HG03558 (cell line): ENCODE results near the gene TPM3.
A peak's percentile ranks its signal among the peaks of the same experiment; 100 is the strongest.
"Not testable (repeated sequence)": the region's sequence is repeated elsewhere in the genome, so short reads cannot be mapped to it uniquely, and the experiment has no call there.

Experiments used
- ATAC-seq: cut with Tn5 transposase; IDR thresholded peaks from one replicate; pipeline ENCODE4 v1.9.1; 2021; ENCODE audit warnings: moderate number of reproducible peaks; ENCODE audit not compliant: unreplicated experiment; ENCODE audit errors: extremely low read depth

TPM3 gene

GRCh38 chr1:154191990-154192461, at the start of gene TPM3:
TSS of gene TPM3 (minus strand) at chr1:154192100. CDS start at chr1:154192018, 82 bp downstream.
- no peak for ATAC-seq

- no peak for ATAC-seq
These were observed 48.5 kb upstream of the TPM3 start for GRCh38 chr1:154240294-154240833.

GRCh38 chr1:154239491-154239890, 47.6 kb upstream of the TPM3 start:
- ATAC-seq = no peak

DNA sequence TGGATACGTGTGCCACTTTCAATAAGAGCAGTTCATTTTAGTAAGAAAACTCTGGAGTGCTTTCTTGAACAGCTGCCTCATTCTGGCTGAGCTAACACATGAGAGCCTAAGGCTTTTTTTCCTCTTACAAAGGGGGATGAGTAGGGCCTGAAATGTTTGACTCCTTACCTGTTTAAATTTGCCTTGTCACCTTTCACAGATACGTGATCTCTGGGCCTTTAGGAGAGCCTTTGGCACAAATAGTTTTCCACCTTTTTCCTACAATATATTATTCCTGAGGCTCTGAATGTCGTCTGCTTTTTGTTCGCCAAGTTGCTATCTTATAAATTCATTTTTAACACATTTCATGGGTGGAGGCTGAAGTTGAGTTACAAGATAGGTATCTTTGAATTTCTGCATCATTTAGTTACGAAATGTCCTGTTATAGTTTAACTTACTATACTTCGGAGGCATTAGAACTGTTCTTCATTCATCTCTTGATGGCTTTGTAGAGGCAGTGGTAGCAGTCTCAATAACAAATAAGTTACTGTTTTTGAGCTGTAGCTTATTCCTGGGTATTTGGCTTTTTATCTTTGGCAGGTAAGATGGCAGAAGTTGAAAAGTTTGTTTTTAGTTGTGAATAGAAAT, 46.1 kb upstream of the TPM3 start:
- ATAC-seq = no peak

DNA sequence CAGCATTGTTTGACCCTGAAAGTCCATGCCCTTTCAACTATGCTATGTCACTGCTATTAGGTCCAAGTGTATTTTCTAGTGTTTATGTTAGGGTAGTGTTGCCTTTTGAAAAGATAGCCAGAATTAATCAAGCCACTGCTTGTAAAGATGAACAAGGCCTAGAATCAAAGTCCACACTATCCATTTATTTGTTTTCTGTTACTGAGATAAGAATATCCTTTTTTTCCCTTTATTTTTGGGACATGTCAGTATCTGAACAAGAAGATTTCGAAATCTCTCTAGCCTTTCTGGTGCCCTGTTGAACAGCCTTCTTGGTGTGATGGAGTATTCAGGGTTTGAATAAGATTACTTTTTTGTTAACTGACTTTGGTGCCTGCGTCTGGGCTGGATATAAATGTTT, 45.5 kb upstream of the TPM3 start:
- ATAC-seq = no peak

DNA sequence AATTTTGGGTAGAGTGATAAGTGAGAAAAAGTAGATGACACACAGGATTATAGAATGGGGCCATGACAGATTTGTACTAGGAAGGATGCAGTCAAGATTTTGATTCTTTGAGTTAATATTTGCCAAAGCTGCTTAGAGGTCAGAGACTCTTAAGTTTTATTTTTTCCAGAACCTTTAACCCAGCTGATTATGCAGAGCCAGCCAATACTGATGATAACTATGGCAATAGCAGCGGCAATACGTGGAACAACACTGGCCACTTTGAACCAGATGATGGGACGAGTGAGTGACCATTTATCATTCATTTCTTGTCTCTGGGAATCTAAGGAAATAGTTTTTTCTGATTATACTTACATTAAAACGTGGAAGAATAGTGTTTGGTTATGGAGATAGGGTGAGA, 45.0 kb upstream of the TPM3 start:
- no peak for ATAC-seq

GRCh38 chr1:154233127-154233526, 41.2 kb upstream of the TPM3 start:
- not testable (repeated sequence) for ATAC-seq

DNA sequence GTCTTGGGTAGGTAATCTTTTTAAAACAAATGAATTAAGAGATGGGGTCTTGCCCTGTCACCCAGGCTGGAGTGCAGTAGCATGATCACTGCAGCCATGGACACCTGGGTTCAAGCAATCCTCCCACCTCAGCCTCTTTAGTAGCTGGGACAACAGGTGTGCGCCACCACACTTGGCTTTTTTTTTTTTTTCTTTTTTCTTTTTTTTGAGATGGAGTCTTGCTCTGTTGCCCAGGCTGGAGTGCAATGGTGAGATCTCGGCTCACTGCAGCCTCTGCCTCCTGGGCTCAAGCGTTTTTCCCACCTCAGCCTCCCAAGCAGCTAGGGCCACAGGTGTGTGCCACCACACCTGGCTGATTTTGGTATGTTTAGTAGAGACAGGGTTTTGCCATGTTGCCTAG, 39.2 kb upstream of the TPM3 start:
- not testable (repeated sequence) for ATAC-seq

GRCh38 chr1:154225370-154225769, 33.5 kb upstream of the TPM3 start:
- no peak for ATAC-seq

- ATAC-seq = no peak
These were observed 31.7 kb upstream of the TPM3 start for GRCh38 chr1:154223621-154224020.

DNA sequence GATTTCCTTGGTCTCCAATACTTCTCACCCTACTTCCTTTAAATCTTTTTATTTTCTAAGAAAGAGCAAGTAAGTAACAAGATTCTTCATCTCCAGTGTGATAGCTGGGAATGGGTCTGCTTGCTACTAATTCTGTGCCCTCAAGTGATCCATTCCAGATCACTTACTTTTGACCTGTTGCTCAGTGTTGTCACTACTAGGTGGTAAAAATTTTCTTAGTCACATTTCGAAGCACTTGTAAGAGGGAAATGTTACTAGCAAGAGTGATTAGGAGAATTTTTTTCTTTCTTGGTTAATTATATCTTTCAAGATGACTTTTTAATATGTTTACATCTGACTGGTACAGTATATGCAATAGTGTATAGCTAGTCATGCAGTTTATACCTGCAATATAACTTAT, 31.0 kb upstream of the TPM3 start:
- ATAC-seq = no peak

DNA sequence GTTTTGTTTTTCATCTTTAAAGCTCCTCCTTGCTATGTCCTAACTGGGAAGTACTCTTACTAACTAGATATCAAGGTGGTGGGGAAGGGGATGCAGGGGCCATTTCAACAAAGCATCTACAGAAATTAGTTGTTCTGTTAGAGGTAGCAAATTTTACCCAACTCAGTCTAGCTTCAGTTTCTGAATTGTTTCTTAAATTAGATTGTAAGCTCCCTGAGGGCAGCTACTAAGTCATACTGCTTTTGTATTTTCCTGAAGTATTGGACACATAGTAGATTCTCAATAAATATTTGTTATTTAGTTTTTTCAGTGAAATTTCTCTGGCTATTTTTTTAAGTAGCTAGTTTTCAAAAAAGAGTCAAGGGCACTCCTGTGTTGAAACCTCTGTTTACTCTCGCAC, 30.6 kb upstream of the TPM3 start:
- no peak for ATAC-seq

- ATAC-seq = no peak
These were observed 29.5 kb upstream of the TPM3 start for GRCh38 chr1:154221278-154222001.

DNA sequence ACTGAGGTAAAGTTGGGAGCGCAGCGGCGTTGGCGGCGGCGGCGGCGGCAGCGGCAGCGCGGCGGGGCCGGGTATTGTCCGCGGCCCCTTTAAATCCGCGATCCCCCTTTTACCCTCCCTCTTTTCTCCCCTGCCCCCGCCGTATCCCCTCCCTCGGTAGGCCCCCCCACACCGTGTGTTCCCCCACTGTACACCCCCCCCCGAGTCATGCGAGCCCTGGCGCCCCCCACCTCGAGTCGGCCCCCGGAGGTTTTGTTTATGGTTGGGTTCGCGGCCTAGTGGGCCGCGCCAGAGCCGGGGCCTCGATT, 29.0 kb upstream of the TPM3 start:
- ATAC-seq = no peak

- ATAC-seq = peak; percentile 72
These were observed 28.4 kb upstream of the TPM3 start, which contains the start of gene UBAP2L for GRCh38 chr1:154220071-154220969. TSS of gene UBAP2L (plus strand) at chr1:154220955. CDS start at chr1:154225124, 4,169 bp downstream.

- no peak for ATAC-seq
These were observed 27.6 kb upstream of the TPM3 start for GRCh38 chr1:154219541-154219940.

GRCh38 chr1:154218545-154218944, 26.6 kb upstream of the TPM3 start:
- ATAC-seq = no peak

DNA sequence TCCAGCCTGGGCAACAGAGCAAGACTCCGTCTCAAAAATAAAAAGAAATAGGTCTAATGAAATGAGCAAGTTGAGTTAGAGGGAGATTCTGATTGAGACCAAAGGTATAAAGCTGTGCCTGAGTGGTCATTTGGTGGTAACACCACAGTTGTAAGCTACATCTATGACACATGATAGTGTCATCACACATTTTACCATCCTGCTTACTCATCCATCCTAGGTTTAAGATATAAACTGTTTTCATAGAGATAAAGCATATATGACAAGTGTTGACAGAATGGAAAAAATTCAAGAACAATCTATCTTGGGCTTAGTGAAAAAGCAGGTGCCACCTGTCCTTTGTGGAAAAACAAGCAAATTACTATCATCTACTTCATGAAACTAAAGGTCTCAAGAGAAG, 21.4 kb upstream of the TPM3 start:
- no peak for ATAC-seq

DNA sequence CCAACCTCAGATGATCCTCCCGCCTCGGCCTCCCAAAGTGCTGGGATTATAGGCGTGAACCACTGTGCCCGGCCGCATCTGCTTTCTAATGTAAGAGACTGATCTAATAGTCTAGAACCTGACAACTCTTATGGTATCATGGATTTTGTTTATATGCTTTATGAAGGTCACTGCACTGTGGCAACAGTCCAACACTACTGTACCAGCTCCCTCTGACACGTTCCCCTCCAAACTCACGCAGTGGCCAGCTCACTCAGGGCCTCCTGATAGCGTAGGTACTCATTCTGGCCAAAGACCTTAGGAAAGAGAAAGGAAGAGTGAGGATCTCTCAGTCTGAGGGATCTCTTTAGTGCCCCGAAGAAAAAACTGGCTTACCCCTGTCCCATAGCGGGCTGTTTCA, 20.2 kb upstream of the TPM3 start:
- ATAC-seq = no peak

DNA sequence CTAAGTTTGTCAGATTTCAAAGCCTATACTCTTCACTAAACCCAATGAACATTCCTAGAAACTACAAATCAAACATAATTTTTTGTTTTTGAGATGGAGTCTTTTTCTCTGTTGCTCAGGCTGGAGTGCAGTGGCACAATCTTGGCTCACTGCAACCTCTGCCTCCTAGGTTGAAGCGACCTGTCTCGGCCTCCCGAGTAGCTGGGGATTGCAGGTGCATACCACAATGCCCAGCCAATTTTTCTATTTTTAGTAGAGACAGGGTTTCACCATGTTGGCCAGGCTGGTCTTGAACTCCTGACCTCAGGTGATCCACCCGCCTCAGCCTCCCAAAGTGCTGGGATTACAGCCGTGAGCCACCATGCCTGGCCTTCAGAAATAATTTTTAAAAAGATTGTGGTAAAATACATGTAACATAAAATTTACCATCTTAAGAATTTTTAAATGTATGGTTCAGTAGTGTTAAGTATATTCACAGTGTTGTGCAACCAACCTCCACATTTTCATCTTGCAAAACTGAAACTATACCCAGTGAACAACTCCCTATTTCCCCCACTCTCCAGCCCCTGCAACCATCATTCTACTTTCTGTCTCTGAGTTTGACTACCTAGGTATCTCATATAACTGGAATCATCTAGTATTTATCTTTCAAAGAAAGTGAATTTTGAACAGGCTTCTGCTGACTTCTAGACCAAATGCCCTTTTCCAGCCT, 16.9 kb upstream of the TPM3 start:
- no peak for ATAC-seq
